ENCODE measurements around the gene RHBDL1. TPM values are rescaled to one million over a fixed set of nuclear protein-coding genes. Genes with fewer than 3 reads are reported as not detected.

Gene RHBDL1
- total and polyA plus RNA-seq, 2 of the 8 experiments (the other 6 are each of a cell fraction or from before 2014, with no cell fraction given) = 4.0 to 8.1 TPM

GRCh38 chr16:711548-712320 lies 36.3 kb downstream of the RHBDL1 start:
- Histone ChIP-seq H3K79me2 (ENCODE audit: control insufficient read depth in 1 of 2, insufficient read depth in 2 of 2, low read length in 2 of 2) (no peaks in the 10 kb centered on the region), H3K56ac (replicated peaks; ENCODE audit: insufficient read length, low read depth, low read length) (no peak overlapping the region), H2BK20ac (ENCODE audit: low read length) (no peak overlapping the region), H3K9ac (replicated peaks in 1 of 4; ENCODE audit: extremely low read depth in 1 of 4, low read depth in 3 of 4, low read length in 3 of 4) (no peak overlapping the region), H3K4me1 (replicated peaks in 1 of 4; ENCODE audit: control insufficient read depth in 3 of 4, insufficient read depth in 4 of 4, low read length in 3 of 4) (peaks cover 0 to 17% (median 12%) of the 10 kb centered on the region in 4 experiments; a peak in 5 of 7 replicates), H3K23ac (ENCODE audit: insufficient read length) (no peak overlapping the region), H3K18ac (ENCODE audit: extremely low read depth, low read length) (no peak overlapping the region), H3K23me2 (ENCODE audit: low read depth, low read length) (peaks cover 11% of the 10 kb centered on the region; the same call in 1 of the 2 replicates), H2BK15ac (ENCODE audit: low read length) (no peak overlapping the region), H3K9me3 (ENCODE audit: insufficient read depth in 2 of 2, low read depth in 1 of 2, low read length in 1 of 2) (no peaks in the 10 kb centered on the region), H3K4me2 (ENCODE audit: insufficient read depth in 1 of 2, low read depth in 2 of 2, low read length in 2 of 2) (no peak overlapping the region), H3K27me3 (replicated peaks in 1 of 4; ENCODE audit: control insufficient read depth in 3 of 4, extremely low read depth in 1 of 4, insufficient read depth in 3 of 4, low read length in 3 of 4) (peaks cover 14 to 70% (median 47%) of the 10 kb centered on the region in 4 experiments), H3K36me3 (ENCODE audit: control insufficient read depth in 2 of 4, insufficient read depth in 4 of 4, low read length in 3 of 4) (no peaks in the 10 kb centered on the region), H2BK5ac (ENCODE audit: low read depth, low read length) (no peak overlapping the region), H2AFZ (ENCODE audit: low read length) (no peak overlapping the region), H2BK12ac (ENCODE audit: low read depth, low read length) (no peak overlapping the region), H4K8ac (ENCODE audit: extremely low read depth, insufficient read depth, low read length) (no peak overlapping the region), H3K14ac (ENCODE audit: insufficient read length) (no peak overlapping the region), H3K27ac (ENCODE audit: low read depth, low read length) (no peak overlapping the region), H3K4ac (replicated peaks; ENCODE audit: insufficient read length, low read depth, low read length) (no peak overlapping the region), H2AK5ac (ENCODE audit: low read depth, low read length) (no peak overlapping the region), H3K4me3 (ENCODE audit: extremely low read depth in 1 of 4, insufficient read depth in 2 of 4, low read depth in 3 of 4, low read length in 4 of 4) (no peak overlapping the region), H2BK120ac (replicated peaks; ENCODE audit: low read depth, low read length) (no peak overlapping the region), H3K79me1 (ENCODE audit: low read depth, low read length) (no peaks in the 10 kb centered on the region), H4K91ac (replicated peaks; ENCODE audit: insufficient read length, low read length) (no peak overlapping the region), H4K5ac (ENCODE audit: insufficient read length, low read depth, low read length) (no peak overlapping the region), H4K20me1 (replicated peaks in 1 of 2; ENCODE audit: control insufficient read depth in 1 of 2, insufficient read depth in 2 of 2, low read length in 2 of 2) (peaks cover 5 to 9% of the 10 kb centered on the region in 2 experiments)
- FAIRE-seq (no peak), DNase-seq (ENCODE audit: low read depth in 1 of 2, low spot score in 2 of 2) (peak in 1 of 2 experiments; percentile 95)
- ChIA-PET POLR2A (ENCODE audit: partially characterized antibody) (interaction anchor here (1.5 to 20.9 kb wide), 4 partner anchors 10 to 74 kb away, joined by 5 to 353 read pairs (median 6); partner anchors contain the start of genes ANTKMT, CCDC78 and HAGHL), CTCF (ENCODE audit: partially characterized antibody) (interaction anchor here (0.9 to 33.4 kb wide), 25 partner anchors 9 to 392 kb away, joined by 3 to 977 read pairs (median 5); partner anchors contain the start of genes ANTKMT, CCDC78, CHTF18 and CIAO3)
- 19% methylated on average over 25 of the region's 25 CpGs; no CpG with 5 or more reads in 1 of the 2 experiments for WGBS, 2 experiments (ENCODE audit: extremely low coverage in 1 of 2, insufficient coverage in 1 of 2, insufficient read length in 1 of 2, insufficient replicate concordance in 2 of 2, low coverage in 1 of 2, low lambda C conversion rate in 2 of 2, missing lambda C conversion rate in 1 of 2)
- TF ChIP-seq MAX (IDR thresholded peaks at IDR 0.05) (peak; percentile 46; the same call in 1 of the 2 replicates), TCF12 (IDR thresholded peaks at IDR 0.05; ENCODE audit: low read depth, low read length) (no peak), CEBPB (IDR thresholded peaks at IDR 0.05; ENCODE audit: low read depth, low read length) (no peak), RAD21 (IDR thresholded peaks at IDR 0.05 in 1 of 2, conservative IDR thresholded peaks at IDR 0.05 in 1 of 2; ENCODE audit: low read depth in 2 of 2, low read length in 2 of 2) (peak; percentile 91 to 95), HDAC6 (IDR thresholded peaks at IDR 0.05; ENCODE audit: low read depth, low read length) (no peak), EZH2 (IDR thresholded peaks at IDR 0.05; ENCODE audit: low read depth, low read length, severe bottlenecking) (no peak)
- TF ChIP-seq, protein P1, sequence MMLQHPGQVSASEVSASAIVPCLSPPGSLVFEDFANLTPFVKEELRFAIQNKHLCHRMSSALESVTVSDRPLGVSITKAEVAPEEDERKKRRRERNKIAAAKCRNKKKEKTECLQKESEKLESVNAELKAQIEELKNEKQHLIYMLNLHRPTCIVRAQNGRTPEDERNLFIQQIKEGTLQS (IDR thresholded peaks at IDR 0.05; ENCODE audit: insufficient read depth, low read depth, low read length) = no peak
